Lower leg skin (tissue), 3 donors: ENCODE data around the gene PTPN7.

Experiments
- CTCF ChIP-seq, 3 donors: fragments of 450-650 bp; IDR thresholded peaks; one replicate each; pipeline ENCODE4 v1.5.1; 2016; ENCODE audit warnings: antibody characterized with exemption in 3 of 3, mild to moderate bottlenecking in 3 of 3, moderate library complexity in 2 of 3
- POLR2A ChIP-seq, 2 donors: fragments of 450-650 bp; IDR thresholded peaks; one replicate each; pipeline ENCODE4 v1.6.1; 2016 to 2017; ENCODE audit warnings: antibody characterized with exemption in 2 of 2, mild to moderate bottlenecking in 1 of 2, moderate library complexity in 1 of 2

- no peak for TF ChIP-seq CTCF (IDR thresholded peaks at IDR 0.05)
- TF ChIP-seq POLR2A (IDR thresholded peaks at IDR 0.05): no peak
Measured at GRCh38 chr1:202163281-202164270, 3.2 kb upstream of the PTPN7 start.
